DOHH2 (cell line): ENCODE results near the gene ZBTB48.

Source experiments
- EZH2phosphoT487 ChIP-seq: fragments of 200-600 bp; sonication (generic); IDR thresholded peaks from 2 replicates; pipeline ENCODE4 v1.6.1; 2017; ENCODE audit warnings: borderline replicate concordance, mild to moderate bottlenecking, antibody characterized with exemption, low read length, moderate library complexity, mixed read lengths
- TF ChIP-seq, protein P1 (sequence below): fragments of 200-600 bp; sonication (generic); IDR thresholded peaks from one replicate; pipeline ENCODE4 v1.5.1; 2014; ENCODE audit warnings: antibody characterized with exemption, mild to moderate bottlenecking, low read depth, low read length; ENCODE audit not compliant: poor library complexity, severe bottlenecking

DNA sequence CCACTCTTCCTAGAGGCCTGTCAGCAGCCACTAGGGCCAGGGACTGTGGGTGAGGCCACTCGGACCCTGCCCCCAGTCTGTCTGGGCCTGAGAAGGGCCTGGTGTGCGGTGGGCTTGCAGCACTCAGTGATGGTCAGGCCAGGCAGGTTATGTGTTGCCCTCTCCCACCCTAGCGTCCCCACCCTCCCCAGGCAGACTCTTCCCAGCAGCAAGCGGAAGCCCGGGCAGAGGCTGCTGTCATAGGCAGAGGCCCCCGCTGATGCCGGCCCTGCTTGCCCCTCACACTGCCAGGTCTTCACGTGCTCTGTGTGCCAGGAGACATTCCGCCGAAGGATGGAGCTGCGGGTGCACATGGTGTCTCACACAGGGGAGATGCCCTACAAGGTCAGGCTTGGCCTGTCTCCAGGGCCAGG lies 6.6 kb downstream of the ZBTB48 start:
- TF ChIP-seq, protein P1, sequence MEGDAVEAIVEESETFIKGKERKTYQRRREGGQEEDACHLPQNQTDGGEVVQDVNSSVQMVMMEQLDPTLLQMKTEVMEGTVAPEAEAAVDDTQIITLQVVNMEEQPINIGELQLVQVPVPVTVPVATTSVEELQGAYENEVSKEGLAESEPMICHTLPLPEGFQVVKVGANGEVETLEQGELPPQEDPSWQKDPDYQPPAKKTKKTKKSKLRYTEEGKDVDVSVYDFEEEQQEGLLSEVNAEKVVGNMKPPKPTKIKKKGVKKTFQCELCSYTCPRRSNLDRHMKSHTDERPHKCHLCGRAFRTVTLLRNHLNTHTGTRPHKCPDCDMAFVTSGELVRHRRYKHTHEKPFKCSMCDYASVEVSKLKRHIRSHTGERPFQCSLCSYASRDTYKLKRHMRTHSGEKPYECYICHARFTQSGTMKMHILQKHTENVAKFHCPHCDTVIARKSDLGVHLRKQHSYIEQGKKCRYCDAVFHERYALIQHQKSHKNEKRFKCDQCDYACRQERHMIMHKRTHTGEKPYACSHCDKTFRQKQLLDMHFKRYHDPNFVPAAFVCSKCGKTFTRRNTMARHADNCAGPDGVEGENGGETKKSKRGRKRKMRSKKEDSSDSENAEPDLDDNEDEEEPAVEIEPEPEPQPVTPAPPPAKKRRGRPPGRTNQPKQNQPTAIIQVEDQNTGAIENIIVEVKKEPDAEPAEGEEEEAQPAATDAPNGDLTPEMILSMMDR: no peak
- TF ChIP-seq EZH2phosphoT487: no peak
